Right ventricle myocardium inferior (tissue), 1 donor: ENCODE results near the gene SPRING1. TPM values are rescaled to one million over a fixed set of nuclear protein-coding genes. Genes with fewer than 3 reads are reported as not detected.

Source experiments
- ATAC-seq: fragments of 200-7000 bp; cut with Tn5 transposase; one replicate; pipeline ENCODE4 v1.9.1; 2020; ENCODE audit warnings: mild to moderate bottlenecking, moderate library complexity
- DNase-seq: peaks from one replicate; pipeline ENCODE4 v3.0.0; 2021; ENCODE audit errors: missing footprints
- intact Hi-C: fragments of 100-400 bp; cut with DNase I; formaldehyde crosslinking; loops from one replicate; pipeline ENCODE4 v1.11.0; 2022
- total RNA-seq: library from RNA; stranded (reverse); fragmentation: NEBNext Ultra II Directional; extraction: Animal tissue kit (Norgen Biotek cat#: 25700); gene quantifications from one replicate; pipeline ENCODE4 v1.2.1, GENCODE V29; 2021
- donor health status: DM: no; HTN: yes; CAD: no; lungs with severe emphysema.

The SPRING1 gene
- total RNA-seq, 1 donor from 2014 or later = 9.4 TPM

DNA sequence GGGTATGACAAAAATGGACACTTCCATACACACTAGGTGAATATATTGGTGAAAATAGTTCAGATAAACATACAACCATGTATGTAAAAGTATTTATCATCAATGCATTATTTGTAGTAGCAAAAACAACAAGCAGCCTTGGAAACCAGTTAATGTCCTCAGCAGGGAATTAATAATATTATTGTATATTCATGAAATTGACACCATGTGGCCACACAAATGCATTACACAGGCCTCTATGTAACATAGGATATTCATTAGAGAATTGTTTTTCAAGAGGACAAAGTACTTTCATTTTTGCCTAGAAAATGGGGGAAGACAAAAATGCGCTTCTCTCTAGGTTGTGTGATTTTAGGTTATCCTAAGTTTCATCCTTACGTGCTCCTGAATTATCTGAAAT lies 24.3 kb downstream of the SPRING1 start:
- no peak for ATAC-seq
- DNase-seq = no peak
- intact Hi-C loops = no loop called here

DNA sequence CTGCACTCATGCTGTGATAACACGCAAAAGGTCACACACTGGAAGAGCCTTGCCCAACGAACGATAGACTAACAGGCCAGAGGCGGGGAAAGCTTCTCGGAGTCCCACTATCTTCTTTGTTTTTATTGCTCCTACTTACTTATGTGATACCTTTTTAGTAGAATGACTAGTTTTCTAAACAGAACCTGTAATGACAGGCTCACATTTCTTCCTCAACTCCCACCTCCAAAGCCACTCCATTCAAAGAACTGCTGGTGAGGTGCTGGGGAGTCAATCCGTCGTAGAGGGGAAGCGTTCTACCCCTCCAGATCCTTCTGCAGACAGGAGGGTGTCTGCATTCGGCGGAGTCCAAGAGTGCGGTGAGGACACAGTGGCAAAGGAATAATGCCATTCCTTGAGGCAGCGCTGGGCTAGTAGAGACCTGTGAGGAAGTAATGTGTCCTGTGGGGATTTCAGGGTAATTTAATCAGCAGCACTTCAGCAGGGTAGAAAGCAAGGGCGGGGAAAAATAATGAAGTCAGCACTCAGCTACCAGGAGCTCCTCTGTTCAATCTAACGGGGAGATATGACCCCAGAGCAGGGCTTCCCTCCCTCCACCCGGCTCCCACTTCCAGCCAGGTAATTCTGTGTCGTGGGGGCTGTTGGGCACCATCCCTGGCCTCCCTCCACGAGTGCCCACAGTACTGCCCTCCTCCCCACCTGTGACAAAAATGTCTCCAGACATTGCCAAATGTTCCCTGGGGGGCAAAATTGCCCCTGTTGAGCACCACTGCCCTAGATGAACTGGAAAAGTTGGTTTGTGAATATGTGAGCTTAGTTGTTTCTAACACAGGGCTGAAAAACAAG lies 25.2 kb downstream of the SPRING1 start:
- ATAC-seq (no peak), DNase-seq (no peak)
- intact Hi-C loops = no loop called here

DNA sequence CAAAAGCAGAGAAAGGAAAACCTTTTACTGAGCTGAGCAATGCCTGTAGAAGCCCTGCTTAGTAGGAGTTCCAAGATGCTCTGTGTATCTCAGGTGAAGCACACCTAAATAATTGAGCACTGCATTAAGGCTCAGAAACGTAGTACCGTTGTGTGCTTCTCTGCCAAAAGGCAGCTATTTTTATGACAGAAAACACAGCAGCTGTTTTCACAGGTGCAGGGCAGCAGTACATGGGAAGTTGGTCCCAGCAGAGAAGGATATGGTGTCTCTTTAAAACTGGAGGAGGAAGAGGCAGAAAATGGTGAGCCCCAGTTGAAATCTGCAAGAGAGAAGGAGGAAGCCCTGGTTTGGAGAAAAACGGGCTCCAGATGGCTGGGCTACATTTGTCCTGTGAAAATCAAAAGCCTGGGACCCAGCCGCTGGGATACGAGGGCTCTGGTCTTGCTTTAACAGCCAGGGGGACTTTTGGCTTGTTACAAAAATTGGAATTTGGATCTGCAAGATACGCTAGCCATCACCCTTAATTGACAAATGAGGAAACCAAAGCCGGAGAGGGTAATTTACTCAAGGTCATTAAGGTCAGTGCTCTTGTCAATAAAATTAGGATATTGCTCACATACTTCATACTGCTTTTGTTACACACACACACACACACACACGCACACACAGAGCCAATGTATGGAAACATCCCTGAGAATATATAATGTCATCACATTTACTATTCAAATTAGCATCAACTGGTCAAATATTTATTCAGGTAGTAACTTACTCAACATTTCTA lies 27.3 kb downstream of the SPRING1 start:
- no peak for DNase-seq
- no peak for ATAC-seq
- intact Hi-C loops = no loop called here

DNA sequence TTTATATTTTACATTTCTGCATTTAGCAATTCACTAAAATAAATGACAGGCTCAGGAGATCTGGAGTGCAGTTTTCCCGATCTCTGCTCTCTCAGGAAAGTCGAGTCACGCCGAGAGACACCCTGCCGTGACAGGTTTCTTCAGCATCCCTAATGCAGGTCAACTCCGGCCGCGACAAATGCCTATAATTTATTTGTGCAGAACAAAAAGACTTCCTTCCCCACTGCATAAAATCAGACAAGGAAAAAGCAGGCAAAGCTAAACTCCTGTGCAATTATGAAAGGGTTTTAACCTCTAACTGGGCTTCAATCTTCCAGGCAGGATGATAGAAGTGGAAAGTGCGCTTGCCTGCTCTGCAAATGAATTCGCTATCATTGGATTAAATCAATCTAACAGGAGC lies 28.1 kb downstream of the SPRING1 start:
- intact Hi-C loops = loop anchor here (5.0 to 10.0 kb wide), 2 partner anchors 445 to 712 kb away; no protein-coding TSS in a partner anchor
- no peak for DNase-seq
- ATAC-seq = no peak

DNA sequence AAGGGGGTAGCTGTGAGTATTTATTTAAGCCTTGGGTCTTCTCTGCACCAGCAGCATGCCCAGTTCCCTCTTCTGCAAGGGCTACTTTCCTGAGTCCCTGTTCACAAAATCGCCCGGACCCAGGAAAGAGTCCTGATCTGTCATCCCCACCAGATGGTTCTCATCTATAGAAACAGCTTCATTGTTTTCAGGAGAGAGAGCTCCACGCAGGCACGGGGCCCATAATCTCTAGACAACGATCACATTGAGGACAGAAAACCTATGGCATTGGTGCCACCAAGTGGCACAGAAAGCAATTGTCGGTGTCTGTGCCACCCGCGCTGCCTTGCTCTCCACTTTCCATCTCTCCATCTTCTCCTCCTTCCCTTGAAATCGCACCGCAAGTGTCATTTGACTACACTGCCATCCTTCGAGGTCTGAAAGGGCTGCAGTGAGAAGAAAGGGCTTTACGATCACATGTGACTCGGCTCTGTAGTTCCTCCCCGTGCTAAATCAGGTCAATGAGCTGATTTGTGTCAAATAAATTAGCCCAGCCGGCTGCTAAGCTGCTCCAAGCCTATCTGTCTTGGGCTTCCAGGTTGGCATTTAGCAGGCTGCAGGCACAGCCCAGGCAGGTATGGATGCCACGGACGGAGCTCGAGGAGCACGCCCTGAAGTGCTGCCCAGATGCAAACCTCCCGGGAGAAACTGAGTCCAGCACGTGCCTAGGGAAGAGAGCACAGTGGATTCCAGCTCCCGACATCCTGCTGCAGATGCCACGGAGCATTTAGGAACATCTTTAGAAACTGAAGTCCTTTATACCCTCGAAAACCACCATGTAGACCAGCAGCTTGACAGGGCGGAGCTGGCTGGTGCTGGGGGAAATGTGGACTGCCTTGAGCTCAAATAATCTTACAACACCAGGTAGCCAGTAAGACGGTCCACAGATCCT lies 28.8 kb downstream of the SPRING1 start:
- intact Hi-C loops = loop anchor here (5.0 to 10.0 kb wide), 2 partner anchors 446 to 712 kb away; no protein-coding TSS in a partner anchor
- DNase-seq (no peak), ATAC-seq (peak; percentile 72)

DNA sequence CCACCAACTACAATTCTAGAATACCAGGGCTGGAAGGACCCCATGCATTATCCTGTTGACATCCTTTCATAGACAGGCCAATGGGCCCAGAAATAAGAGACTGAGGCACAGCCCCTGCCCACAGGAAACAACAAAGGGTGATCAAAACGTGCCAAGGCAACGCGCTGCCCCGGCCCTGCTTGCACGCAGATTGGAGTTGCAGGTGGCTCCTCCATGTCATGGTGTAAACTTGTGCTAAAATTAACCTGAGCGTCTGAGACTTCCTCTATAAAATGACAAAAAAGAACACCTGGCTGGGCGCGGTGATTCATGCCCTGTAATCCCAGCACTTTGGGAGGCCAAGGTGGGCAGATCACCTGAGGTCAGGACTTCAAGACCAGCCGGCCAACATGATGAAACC lies 30.1 kb downstream of the SPRING1 start:
- intact Hi-C loops = loop anchor here (5.0 to 10.0 kb wide), 2 partner anchors 447 to 710 kb away; no protein-coding TSS in a partner anchor

DNA sequence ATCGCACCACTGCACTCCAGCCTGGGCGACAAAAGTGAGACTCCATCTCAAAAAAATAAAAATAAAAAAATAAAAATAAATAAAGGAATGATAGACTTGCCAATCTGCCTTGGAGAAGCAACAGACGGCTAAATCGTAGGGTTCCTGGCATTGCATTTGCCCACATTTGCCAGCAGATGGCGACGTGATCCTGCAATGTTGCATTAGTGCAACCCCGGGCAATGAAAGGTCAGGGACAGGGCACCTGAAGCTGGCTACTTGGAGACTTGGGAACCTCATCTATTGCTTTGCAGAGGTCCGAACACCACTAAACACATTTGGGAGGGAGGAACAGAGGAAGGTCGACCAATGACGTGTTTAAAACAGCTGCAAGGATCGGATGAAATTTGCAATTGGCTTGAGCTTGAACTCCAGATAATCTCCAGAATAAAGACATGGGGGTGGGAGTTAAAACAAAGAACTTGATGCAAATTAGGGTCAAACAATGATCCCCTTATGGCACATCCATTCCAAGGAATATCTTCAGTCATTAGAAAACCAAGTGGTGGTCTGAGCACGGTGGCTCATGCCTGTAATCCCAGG lies 34.6 kb downstream of the SPRING1 start:
- DNase-seq = no peak
- intact Hi-C loops = loop anchor here (5.0 to 10.0 kb wide), 2 partner anchors 179 to 451 kb away; partner anchors contain the start of gene HRK
- ATAC-seq = peak; percentile 72

More for the DNA sequence above, 30.1 kb downstream of the SPRING1 start:
- no peak for DNase-seq
- no peak for ATAC-seq

DNA sequence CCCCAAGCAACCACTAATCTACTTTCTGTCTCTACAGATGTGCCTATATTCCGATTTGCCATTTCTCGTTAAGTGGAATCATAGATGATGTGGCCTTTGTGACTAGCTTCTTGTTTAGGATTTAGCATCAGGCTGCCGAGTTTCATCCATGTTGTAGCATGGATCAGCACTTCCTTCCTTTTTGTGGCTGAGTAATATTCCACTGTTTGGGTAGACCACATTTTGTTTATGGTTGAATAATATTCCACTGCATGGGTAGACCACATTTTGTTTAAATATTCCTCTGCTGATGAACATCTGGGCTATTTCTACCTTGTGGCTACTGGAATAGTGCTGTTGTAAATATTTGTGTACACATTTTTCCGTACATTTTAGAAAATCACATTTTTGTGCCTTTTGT lies 36.4 kb downstream of the SPRING1 start:
- no peak for ATAC-seq
- DNase-seq = no peak
- intact Hi-C loops = loop anchor here (5.0 to 10.0 kb wide), 2 partner anchors 181 to 453 kb away; partner anchors contain the start of gene HRK

DNA sequence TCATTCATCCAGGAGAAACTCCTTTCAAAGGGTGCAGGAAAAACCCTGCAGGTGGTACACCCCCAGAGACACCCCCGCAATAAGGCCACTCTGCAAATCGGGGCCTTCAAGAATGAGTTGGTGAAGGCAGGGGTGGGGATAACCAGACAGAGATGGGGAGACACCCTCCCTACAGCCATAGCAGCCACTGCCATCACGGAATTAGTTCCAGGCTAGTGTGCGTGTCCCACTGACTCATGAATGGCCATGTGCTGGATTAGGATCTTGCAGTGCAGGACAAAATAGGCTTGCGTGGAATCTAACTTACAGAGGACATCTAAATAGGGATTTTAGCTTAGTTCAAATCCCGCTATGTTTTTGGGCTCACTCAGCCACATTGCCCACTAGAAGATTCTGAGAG lies 37.8 kb downstream of the SPRING1 start:
- intact Hi-C loops = loop anchor here (5.0 to 10.0 kb wide), 2 partner anchors 182 to 455 kb away; partner anchors contain the start of gene HRK
- ATAC-seq = no peak
- no peak for DNase-seq

DNA sequence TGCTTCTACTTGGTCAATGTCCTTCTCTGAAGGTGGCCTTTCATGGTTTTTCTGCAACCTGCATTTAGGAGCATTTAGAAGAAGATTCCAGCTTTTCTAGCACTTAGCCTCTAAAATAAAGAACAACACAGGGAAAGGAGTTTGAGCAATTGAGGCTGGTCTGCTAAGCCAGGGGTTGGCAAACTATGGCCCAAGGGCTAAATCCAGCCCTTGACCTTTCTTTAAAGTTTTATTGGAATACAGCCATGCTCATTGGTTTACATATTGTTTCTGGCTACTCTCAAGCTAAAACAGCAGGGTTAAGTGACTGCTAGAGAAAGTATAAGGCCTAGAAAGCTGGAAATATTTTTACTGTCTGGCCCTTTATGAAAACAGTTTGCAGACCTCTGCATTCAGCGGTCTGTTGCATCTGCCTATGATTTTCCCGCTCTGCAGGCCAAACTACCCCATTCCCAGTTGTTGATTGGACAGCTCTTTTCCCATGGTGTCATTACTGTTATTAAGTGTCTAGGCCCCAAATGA lies 39.3 kb downstream of the SPRING1 start:
- ATAC-seq (no peak), DNase-seq (no peak)
- intact Hi-C loops = loop anchor here (10.0 kb wide), 2 partner anchors 244 to 434 kb away; no protein-coding TSS in a partner anchor

DNA sequence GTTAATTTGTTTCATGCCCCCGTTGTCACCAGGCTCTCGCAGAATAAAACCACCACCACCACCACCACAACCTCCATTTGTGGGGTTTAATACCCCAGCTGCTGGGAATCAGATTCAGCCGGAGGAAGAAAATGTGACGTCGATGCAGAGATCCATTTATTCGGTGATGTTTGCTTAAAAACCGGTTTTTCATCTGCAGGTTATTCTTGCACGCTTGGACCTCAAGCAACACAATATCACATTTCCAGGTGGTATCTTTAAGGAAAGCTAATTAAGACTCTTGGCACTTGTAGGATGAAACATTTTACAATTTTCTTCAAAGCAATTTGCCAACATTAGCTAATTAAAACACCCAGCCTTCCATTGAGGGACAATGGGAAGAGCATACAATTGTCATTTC lies 39.8 kb downstream of the SPRING1 start:
- no peak for DNase-seq
- no peak for ATAC-seq
- intact Hi-C loops = loop anchor here (10.0 kb wide), 2 partner anchors 243 to 433 kb away; no protein-coding TSS in a partner anchor

DNA sequence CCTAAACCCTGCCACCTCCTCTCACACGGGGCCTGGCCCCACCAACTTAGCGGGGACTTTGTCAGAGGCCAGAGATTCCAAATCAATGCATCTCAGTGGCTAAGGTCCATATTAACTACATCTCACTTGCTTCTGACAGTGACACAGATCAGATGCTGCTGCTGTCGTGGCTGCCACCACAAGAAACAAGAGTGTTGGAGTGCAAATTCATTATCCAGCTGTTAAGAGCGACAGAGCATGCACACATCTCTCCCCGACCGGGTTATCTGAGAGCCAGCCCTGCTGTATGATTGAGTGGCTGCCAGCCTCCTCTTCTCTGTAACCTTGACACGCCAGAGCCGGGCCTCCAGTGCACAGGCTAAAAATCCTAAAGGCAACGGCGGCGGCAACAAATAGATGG lies 40.2 kb downstream of the SPRING1 start:
- peak; percentile 60 for ATAC-seq
- intact Hi-C loops = loop anchor here (10.0 kb wide), 2 partner anchors 243 to 433 kb away; no protein-coding TSS in a partner anchor
- DNase-seq = no peak

DNA sequence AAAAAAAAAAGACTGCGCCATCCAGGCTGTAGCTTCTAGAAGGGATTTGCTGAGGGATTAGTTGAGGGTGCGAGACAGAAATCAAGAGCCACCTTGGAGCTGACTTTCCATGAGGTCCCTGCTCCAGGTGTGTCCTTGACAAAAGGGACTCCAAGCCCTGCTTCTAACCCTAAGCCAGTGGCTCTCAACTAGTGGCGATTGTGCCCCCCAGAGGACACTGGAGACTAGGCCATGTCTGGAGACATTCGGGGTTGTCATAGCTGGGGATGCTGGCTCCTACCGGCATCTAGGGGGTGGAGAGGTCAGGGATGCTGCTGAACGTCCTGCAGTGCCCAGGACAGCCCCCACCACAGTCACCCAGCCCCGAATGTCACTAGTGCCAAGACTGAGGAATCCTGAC lies 40.6 kb downstream of the SPRING1 start:
- ATAC-seq (no peak), DNase-seq (no peak)
- intact Hi-C loops = loop anchor here (10.0 kb wide), 2 partner anchors 243 to 433 kb away; no protein-coding TSS in a partner anchor

DNA sequence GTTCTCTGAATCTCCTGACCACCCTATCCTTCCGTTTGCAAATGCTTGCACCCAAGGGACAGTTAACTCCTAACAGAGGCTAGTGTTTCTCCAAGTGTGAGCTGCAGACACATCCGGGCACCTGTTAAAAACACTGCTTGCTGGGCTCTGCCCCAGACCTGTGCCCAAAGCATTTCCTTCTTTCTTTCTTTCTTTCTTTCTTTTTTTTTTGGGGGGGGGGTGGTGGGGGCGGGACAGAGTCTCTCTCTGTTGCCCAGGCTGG lies 42.5 kb downstream of the SPRING1 start:
- intact Hi-C loops = loop anchor here (10.0 kb wide), 2 partner anchors 241 to 431 kb away; no protein-coding TSS in a partner anchor
- DNase-seq (no peak), ATAC-seq (no peak)

DNA sequence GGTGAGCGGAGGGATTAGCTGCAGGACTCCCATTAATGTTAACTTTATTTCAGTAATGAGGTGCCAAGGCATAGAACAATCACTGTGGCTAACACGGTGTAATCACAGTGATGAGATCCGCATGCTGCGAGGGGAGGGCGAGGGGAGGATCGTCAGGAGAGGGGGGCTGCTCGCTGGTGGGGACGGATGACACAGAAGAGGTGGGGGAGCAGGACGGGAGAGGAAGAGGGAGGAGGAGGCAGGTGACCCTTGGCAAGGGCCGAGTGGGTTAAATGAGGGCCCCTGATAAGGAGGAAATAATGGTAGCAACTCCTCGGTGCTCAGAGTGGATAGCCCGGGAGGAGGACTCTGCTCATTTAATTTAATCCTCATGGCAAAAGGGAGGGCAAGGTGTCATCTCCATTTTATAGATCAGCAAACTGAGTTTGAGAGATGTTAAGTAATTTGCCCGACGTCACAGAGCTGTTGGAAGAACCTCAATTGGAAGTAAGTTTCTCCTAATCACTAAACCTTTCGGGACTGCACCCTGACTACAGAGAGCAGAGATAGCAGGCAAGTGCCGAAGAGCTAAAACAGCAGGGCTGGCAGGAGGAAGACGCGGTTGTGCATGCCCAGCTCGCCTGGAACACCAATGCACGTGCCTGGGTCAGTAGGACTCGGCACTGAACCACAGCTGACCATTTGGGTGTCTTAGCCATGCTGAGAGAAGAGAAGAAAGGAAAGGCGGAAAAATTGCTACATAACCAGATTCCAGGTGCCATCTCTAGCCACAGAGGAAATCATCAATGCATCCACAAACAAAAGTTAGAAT lies 43.0 kb downstream of the SPRING1 start:
- DNase-seq (no peak), ATAC-seq (peak; percentile 63)
- intact Hi-C loops = loop anchor here (10.0 kb wide), 2 partner anchors 240 to 430 kb away; no protein-coding TSS in a partner anchor

DNA sequence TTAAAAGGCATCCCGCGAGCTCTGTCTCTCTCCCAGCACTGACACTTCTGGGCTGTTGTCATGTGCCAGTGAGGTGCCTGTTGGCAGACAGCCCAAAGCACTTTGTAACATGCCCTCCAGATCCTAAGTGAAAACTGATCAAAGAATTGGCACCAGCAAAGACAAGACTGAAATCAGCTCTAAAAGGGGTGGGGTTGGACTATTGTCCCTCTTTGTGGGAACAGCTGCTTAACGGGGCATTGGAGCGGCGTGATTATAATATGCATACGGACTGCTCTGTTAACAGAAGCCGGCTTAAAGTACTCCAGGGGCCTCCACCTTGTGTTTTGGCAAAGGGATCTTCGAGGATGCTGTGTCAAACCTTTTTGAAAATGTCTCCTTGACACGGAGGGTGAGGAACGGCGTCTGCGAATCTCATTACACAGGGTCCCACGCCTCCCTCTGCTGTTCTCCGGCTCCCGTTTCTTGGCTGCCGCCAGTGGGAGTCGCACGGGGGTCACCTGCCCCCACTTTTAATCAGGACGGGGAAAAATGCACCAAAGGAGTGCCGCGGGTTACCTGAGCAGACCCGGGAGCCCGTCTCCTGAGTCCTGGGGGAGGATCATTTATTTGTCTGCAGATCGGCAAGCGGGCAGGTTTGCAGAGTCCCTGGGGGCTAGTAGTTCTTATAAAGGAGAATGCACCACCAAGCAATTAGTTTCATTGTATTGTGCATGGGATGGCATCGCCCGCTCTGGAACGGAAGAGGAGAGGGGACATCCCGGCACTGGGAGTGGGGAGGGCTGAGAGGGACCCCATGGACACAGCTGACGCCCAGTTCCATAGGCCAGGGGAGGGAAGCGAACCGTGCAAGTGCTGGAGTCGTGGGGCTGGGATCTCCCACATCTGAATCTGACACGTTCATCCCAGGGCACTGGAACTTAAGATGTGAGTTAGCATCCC lies 44.3 kb downstream of the SPRING1 start:
- ATAC-seq = peak; percentile 25
- peak; percentile 50 for DNase-seq
- intact Hi-C loops = loop anchor here (10.0 kb wide), 2 partner anchors 239 to 429 kb away; no protein-coding TSS in a partner anchor
